ENCODE data around the gene HELLS. TPM values are rescaled to one million over a fixed set of nuclear protein-coding genes. Genes with fewer than 3 reads are reported as not detected.

Gene HELLS
- total RNA-seq, 1 donor from 2014 or later, result 27.3 TPM

DNA sequence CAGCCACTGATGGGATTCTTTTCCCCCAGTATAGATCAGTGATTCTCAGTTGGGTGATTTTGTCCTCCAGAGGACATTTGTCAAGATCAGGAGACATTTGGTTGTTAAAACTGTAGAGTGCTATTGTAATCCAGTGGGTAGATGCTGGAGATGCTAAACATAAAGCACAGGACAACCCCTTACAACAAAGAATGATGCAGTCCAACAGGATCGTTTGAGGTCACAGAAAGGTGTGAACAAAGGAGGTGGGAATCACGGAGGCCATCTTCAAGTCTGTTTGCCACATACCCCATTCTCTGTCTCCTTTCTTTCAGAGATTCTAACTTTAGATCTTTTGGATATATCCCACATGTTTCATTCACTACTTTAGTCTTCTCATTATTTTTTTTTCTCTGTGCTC lies 69.0 kb downstream of the HELLS start:
- DNase-seq, result no peak
- Mint-ChIP-seq H3K4me3 (no peak overlapping the region), H3K27ac (no peak overlapping the region), H3K4me1 (no peaks in the 10 kb centered on the region), H3K36me3 (ENCODE audit: low read depth) (no peaks in the 10 kb centered on the region), H3K27me3 (no peaks in the 10 kb centered on the region), H3K9me3 (no peaks in the 10 kb centered on the region)
- POLR2A ChIA-PET, result no interaction called here
- TF ChIP-seq, protein P1, sequence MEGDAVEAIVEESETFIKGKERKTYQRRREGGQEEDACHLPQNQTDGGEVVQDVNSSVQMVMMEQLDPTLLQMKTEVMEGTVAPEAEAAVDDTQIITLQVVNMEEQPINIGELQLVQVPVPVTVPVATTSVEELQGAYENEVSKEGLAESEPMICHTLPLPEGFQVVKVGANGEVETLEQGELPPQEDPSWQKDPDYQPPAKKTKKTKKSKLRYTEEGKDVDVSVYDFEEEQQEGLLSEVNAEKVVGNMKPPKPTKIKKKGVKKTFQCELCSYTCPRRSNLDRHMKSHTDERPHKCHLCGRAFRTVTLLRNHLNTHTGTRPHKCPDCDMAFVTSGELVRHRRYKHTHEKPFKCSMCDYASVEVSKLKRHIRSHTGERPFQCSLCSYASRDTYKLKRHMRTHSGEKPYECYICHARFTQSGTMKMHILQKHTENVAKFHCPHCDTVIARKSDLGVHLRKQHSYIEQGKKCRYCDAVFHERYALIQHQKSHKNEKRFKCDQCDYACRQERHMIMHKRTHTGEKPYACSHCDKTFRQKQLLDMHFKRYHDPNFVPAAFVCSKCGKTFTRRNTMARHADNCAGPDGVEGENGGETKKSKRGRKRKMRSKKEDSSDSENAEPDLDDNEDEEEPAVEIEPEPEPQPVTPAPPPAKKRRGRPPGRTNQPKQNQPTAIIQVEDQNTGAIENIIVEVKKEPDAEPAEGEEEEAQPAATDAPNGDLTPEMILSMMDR (IDR thresholded peaks at IDR 0.05), result no peak
- ATAC-seq (ENCODE audit: low read depth), result no peak
- CTCF ChIA-PET, result no interaction called here
- intact Hi-C loops (cut with micrococcal nuclease), result no loop called here

DNA sequence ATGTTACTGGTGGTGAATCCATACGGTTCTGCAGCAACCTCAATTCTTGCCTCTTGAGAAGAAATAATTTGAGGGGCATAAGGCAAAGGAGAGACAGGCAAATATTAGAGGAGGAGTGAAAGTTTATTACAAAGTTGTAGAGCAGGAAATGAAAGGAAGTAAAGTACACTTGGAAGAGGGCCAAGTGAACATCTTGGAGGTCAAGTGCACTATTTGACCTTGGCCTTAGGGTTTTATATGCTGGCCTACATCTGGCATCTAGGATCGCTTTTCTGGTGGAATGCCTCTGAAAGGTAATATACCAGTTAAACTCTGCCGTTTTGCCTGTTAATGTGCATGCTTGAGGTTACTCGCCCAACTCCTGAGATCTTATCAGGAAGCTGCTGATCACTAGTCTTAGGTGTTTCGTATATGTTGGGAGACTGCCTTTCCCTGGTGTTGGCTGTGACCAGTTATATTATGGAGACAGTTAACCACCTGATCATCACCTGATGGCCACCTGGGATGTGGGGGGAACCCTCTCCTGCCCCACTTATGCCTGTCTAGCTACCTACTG lies 71.9 kb downstream of the HELLS start:
- intact Hi-C loops (cut with micrococcal nuclease), result no loop called here
- CTCF ChIA-PET, result no interaction called here
- no peak overlapping the region for H3K4me3 Mint-ChIP-seq
- H3K36me3 Mint-ChIP-seq (ENCODE audit: low read depth), result no peaks in the 10 kb centered on the region
- H3K9me3 Mint-ChIP-seq, result no peaks in the 10 kb centered on the region
- no peak overlapping the region for H3K27ac Mint-ChIP-seq
- ATAC-seq (ENCODE audit: low read depth) (no peak), DNase-seq (no peak)
- TF ChIP-seq, protein P1 (IDR thresholded peaks at IDR 0.05), result no peak
- no peaks in the 10 kb centered on the region for H3K27me3 Mint-ChIP-seq
- H3K4me1 Mint-ChIP-seq, result no peaks in the 10 kb centered on the region
- POLR2A ChIA-PET, result no interaction called here

DNA sequence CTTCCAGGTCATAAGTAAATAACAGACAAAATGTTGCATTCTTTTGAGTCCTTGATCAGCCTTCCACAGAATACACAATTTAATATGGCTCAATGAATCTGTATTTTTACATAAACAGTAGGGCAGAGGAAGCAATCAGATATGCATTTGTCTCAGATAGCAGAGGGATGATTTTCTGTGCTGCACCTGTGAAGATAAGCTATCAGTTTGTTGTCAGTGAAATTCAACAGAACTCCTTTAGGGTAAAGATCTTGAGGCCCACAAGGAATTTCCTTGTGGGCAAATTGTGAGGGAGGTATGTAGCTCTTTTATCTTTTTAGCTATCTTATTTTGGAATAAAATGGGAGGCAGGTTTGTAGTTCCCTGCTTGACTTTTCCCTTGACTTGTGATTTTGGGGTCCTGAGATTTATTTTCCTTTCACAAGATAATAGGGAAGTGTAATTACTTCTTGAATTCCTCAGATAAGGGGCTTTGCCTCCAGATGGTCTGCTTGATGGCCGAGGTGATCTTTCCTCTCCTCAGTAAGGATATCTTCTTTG lies 77.1 kb downstream of the HELLS start:
- DNase-seq, result no peak
- TF ChIP-seq, protein P1 (IDR thresholded peaks at IDR 0.05), result no peak
- intact Hi-C loops (cut with micrococcal nuclease), result no loop called here
- Mint-ChIP-seq H3K4me3 (no peak overlapping the region), H3K9me3 (no peaks in the 10 kb centered on the region), H3K27ac (no peak overlapping the region), H3K27me3 (no peaks in the 10 kb centered on the region), H3K36me3 (ENCODE audit: low read depth) (no peaks in the 10 kb centered on the region), H3K4me1 (no peaks in the 10 kb centered on the region)
- POLR2A ChIA-PET, result no interaction called here
- ATAC-seq (ENCODE audit: low read depth), result no peak
- CTCF ChIA-PET, result no interaction called here

DNA sequence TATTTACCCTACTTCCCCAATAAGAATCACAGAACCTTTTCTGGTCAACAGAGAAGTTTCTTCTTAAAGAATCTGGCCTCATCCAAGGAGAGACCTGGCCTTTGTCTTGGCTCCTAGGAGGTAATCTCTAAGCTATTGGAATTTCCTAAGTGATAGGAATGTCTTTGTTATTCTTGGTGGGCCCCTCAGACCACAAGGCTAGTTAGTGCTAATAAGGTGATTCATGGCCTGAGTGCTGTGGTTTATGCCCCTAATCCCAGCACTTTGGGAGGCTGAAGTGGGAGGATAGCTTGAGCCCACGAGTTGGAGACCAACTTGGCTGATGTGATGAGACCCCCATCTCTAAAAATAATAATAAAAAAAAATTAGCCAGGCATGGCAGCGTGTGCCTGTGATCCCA lies 78.0 kb downstream of the HELLS start:
- POLR2A ChIA-PET, result no interaction called here
- DNase-seq (no peak), ATAC-seq (ENCODE audit: low read depth) (no peak)
- Mint-ChIP-seq H3K4me1 (no peaks in the 10 kb centered on the region), H3K9me3 (no peaks in the 10 kb centered on the region), H3K27me3 (no peaks in the 10 kb centered on the region), H3K27ac (no peak overlapping the region), H3K4me3 (no peak overlapping the region), H3K36me3 (ENCODE audit: low read depth) (no peaks in the 10 kb centered on the region)
- intact Hi-C loops (cut with micrococcal nuclease), result no loop called here
- CTCF ChIA-PET, result no interaction called here
- TF ChIP-seq, protein P1 (IDR thresholded peaks at IDR 0.05), result no peak

DNA sequence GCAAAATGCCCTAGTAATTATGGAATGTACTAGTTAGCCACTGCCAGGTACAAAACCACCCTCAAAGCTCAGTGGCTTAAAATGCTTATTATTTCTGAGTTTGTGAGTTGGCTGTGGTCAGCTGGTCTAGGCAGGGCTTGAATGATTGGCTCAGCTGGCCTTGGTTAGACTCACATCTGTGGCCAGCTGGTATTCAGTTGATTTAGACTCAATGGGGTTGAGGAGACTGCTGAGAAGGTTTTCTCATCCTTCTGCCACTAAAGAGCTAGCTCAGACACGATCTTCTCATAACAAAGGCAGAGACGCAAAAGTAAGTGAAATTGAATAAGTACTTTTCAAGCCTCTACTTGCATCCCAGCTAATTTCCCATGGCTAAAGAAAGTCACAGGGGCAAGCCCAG lies 80.9 kb downstream of the HELLS start:
- H3K36me3 Mint-ChIP-seq (ENCODE audit: low read depth), result no peaks in the 10 kb centered on the region
- H3K4me3 Mint-ChIP-seq, result no peak overlapping the region
- H3K9me3 Mint-ChIP-seq, result no peaks in the 10 kb centered on the region
- ChIA-PET POLR2A (no interaction called here), CTCF (no interaction called here)
- intact Hi-C loops (cut with micrococcal nuclease), result no loop called here
- TF ChIP-seq, protein P1 (IDR thresholded peaks at IDR 0.05), result no peak
- H3K27ac Mint-ChIP-seq, result no peak overlapping the region
- H3K4me1 Mint-ChIP-seq, result no peaks in the 10 kb centered on the region
- DNase-seq, result no peak
- H3K27me3 Mint-ChIP-seq, result no peaks in the 10 kb centered on the region
- no peak for ATAC-seq (ENCODE audit: low read depth)

All from activated B cell treated with CpG ODN at 0.5 μM for 24 hours (primary cell).